Non-pigmented ciliary epithelial cell (primary cell): ENCODE measurements around the gene MDGA2.
"Not testable (repeated sequence)": the region's sequence is repeated elsewhere in the genome, so short reads cannot be mapped to it uniquely, and the experiment has no call there.

Experiments
- DNase-seq: peaks from one replicate; pipeline ENCODE4 v3.0.0-alpha.2; 2010; ENCODE audit warnings: low read depth

The MDGA2 gene

GRCh38 chr14:47226877-47227520 is 448.4 kb downstream of the MDGA2 start:
- DNase-seq, result no peak

- DNase-seq, result no peak
Measured at GRCh38 chr14:47223656-47224055, 451.7 kb downstream of the MDGA2 start.

GRCh38 chr14:47220096-47220495 is 455.3 kb downstream of the MDGA2 start:
- no peak for DNase-seq

DNA sequence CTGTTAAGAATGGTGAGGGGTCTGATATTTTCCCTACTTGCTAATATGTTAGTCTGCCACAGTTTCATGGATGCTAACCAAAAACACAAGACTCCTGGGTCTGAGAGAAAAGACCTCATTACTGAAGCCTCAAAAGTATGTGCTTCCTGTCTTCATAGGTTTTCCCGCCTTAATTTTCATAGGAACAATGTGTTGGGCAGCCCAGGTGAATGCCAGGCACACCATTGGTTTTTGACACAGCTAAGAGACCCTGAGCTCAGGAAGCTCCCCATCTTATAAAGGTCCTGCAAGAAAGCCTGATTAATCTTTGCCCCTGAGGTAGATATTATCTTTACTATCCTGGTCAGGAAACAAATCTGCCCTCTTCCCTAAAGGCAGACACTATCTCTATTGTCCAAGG is 464.1 kb downstream of the MDGA2 start:
- no peak for DNase-seq

DNA sequence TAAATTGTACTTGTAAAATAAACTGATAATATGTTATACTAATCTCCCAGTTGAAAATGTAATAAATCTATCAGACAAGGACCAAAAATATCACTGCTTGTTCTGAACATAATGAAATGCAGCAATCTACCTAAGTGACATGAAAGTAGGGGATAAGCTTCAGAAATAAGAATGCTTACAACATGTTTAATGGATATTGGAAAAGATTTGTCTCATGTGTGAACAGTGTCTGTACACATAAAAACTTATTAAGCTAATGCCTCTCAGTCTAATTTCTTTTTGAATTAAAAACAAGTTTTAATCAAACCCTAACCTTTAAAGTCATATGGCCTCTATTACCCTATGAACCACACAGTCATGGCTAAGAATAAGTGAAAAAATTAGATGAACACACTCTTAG is 465.3 kb downstream of the MDGA2 start:
- DNase-seq, result no peak

DNA sequence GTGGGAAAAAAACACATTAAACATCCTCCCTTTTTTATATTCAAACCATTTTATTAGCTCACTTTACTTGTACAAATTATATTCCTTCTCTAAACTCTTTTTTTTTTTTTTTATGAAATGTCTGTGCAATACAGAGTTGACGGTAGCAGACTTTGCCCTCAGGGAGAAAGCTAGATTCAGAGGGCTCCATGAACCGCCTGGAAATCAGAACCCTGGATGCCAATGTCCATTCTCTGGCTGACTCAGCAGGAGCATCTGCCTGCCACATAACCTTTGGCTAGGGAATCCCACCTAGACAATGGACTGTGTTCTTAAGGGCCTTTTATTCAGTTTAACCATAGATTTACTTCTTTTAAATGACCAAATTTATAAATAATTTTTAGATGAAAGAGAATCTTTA is 467.0 kb downstream of the MDGA2 start:
- no peak for DNase-seq

DNA sequence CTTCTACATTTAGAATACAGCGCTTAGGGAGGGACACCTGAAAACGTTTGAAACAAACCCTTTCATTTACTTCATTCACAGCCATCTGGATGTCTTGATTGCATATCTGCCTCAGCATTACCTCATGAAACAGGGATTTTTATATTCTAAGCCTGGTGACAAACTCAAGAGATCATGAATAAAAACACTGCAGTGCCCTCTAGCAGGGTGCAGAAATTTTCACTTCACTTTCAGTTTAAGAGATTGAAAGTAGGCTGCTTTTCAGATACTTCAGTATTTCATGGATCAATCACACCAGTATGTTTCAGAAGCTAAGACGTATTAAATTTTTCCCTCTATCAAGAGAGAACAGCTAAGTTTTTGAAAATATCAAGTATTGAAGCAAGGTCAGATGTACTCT is 467.8 kb downstream of the MDGA2 start:
- DNase-seq, result no peak

GRCh38 chr14:47200740-47201139 is 474.7 kb downstream of the MDGA2 start:
- DNase-seq, result no peak

DNA sequence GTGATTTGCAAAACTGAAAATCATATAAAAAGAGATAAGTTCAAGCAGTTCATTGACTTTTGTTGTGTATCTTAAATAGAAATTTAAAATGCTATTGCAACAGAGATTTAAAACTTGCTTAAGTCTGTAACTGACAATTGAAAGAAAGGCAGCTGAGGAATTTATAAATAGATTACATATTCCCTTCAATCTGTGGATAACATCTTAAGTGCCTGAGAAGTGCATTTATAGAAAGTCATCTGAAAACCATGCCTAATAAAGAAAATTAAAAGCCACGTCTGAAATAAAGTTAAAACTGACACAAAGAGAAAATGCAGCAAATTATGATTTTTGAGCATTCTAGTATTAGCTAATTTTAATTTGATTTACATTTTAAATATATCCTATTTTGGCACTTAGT is 479.8 kb downstream of the MDGA2 start:
- no peak for DNase-seq

DNA sequence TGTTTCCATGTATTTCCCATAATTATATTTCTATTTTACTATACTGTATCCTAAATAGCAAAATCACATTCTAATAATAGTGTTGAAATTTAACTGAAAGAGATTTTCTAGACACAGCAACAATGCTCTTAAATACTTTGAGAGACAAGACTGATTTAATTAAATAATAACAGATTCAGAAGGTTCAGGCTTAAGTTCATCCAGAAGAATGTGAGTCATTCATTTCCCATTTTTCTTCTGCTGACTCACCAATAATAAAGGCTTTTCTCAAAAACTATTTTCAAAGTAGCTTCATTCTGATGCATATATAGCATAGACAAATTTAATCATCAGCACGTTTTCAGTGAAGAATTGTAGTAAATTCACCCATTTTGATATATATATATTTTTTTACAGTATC is 481.4 kb downstream of the MDGA2 start:
- DNase-seq, result peak; percentile 28

- not testable (repeated sequence) for DNase-seq
Measured at GRCh38 chr14:47192203-47192602, 483.2 kb downstream of the MDGA2 start.

DNA sequence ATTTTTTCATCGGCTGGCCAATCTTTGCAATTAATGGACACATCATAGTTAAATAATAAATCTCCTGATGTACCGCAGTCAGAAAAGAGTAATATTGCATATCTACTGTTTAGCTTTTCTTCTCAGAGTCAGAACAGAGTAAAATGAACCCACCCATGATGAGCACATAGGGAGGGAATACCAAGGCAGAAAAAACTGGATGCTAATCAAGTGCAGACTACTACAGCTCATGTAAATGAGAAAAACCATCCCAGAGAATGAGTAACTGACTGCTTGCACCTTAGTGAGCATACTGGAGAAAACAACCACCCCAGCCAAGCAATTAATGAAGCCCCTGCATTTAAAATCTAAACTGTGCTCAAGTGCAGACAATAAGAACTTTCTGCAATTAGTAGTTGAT is 483.7 kb downstream of the MDGA2 start:
- no peak for DNase-seq

DNA sequence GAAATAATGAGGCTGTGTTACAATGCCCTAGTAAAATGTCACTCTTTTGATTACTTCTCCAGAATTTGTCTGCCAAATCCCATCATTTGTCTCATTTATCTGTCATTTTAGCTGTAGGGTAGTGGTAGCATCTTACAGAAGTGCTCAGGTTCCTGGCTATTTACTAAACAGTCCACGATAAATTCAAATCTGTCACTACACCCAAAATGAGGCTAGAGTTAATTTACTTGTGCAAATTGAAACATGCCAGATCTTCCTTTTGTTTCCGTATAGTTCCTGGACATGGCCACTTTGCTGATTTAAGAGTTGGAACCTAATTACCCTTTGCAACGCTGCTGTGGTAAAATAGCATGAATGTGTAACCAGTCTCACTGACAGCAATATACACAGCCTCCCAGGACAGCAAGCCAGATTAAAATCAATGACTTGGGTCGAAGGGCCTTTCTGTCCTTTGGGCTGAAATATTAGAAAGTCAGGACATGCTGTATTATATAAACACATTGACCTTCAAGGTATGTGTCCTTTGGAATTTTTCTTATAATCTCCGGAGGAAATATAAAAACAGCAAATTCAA is 485.4 kb downstream of the MDGA2 start:
- DNase-seq, result no peak

DNA sequence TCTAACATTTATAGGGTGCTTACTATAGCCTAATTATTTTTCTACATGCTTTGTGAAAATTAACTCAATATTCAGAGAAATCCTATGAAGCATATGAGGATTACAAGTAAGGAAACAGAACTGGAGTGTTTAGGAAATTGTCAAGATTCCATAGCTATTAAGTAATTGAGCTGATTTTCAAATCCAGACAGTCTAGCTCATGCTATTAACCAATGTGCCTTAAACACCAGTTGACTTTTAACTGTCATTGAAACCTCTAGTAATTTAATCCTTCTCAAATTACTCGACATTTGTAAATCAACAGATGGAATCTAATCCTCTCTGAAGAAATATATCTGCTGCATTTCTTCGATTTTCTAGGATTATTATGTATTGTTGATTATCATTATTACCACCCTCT is 488.9 kb downstream of the MDGA2 start:
- peak; percentile 40 for DNase-seq

GRCh38 chr14:47179906-47180305 is 495.5 kb downstream of the MDGA2 start:
- DNase-seq, result no peak

GRCh38 chr14:47171896-47172295 is 503.5 kb downstream of the MDGA2 start:
- not testable (repeated sequence) for DNase-seq

DNA sequence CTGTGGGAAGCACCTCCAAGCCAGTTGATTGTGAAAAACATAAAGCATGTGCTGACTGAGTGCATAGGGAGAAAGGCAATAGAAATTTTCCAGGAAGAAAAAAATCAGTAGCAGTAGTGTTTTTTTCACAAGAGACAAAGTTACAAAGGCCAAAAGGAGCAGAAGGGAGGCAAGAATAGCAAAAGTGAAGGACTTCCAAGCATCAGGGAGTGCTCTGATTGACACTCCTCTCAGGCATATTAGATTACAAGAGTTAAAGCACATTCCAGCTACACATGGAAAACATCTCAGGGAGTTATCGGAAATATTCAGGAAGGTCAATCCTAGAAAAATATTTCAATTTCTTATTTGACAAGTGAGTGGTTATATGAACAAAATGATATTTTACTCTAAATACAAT is 508.0 kb downstream of the MDGA2 start:
- no peak for DNase-seq

DNA sequence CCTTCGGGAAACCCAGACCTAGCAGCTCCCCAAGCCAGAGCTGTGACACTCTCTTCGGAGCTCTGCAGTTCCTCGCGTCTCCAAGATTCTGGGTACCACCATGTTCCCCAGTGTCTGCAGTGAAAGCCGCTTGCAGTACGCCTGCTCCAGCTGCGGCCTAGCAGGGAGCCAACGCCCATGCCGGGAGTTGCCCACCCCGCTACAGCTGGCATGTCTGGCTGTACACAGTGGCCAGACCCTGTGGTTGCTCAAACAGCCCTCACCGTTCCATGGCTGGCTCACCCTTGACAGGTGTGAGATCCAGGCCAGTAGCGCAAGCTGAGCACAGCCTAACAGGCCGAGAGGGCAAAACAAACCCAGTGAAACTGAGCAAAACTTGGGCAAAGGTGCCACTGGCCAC is 520.0 kb downstream of the MDGA2 start:
- no peak for DNase-seq

- no peak for DNase-seq
Measured at GRCh38 chr14:47154276-47154797, 521.1 kb downstream of the MDGA2 start.

GRCh38 chr14:47153746-47154145 is 521.7 kb downstream of the MDGA2 start:
- no peak for DNase-seq

DNA sequence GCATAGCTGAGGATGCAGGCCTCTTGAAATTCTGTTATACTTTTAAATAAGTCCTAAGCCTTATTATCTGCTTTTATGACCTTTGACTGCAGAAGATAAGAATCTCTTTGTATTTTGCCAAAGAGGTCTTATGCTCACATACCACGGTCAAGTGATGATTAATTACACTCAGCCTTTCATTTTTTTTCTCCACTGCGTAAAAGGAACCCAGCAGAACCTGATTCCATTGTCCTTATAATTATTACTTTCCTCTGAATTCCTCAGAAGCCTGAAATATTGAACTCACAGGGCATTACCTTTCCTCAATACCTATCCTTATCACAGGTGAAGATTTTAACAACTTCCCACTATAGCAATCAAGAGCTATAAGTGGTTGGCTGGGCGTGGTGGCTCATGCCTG is 525.1 kb downstream of the MDGA2 start:
- DNase-seq, result no peak

DNA sequence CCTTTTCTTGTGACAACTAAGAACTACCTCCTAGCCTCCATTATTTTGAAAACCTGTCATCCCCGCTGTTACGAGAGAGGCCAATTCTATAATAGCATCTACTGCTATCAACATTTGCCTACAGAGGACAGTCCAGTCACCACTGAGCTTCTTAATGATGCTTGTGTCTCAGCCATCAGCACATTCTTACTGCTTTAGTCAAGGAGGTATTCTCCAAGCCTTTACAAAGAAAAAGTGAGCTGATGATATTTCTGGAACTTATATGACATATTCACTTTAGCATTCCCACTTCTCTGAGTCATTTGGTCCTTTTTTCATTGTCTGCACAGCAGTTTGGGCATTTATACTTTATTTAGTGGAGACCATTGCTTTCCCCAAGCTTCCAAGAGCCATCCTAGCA is 526.1 kb downstream of the MDGA2 start:
- DNase-seq, result peak; percentile 24

GRCh38 chr14:47148686-47149085 is 526.7 kb downstream of the MDGA2 start:
- DNase-seq, result no peak

- DNase-seq, result no peak
Measured at GRCh38 chr14:47120645-47121044, 554.8 kb downstream of the MDGA2 start.
